AG09309 (cell line): ENCODE results near the gene SIL1.
"Not testable (repeated sequence)": the region's sequence is repeated elsewhere in the genome, so short reads cannot be mapped to it uniquely, and the experiment has no call there.

ENCODE experiments used
- DNase-seq: peaks from one replicate; pipeline ENCODE4 v3.0.0-alpha.2; 2010; ENCODE audit warnings: low read depth
- H3K4me3 ChIP-seq: 2 replicates; pipeline ENCODE4 v1.5.1; 2011; ENCODE audit warnings: mild to moderate bottlenecking, low read depth, low read length, moderate library complexity; ENCODE audit not compliant: control insufficient read depth
- CTCF ChIP-seq: IDR thresholded peaks from 2 replicates; pipeline ENCODE4 v1.5.1; 2011; ENCODE audit warnings: mild to moderate bottlenecking, low read depth, low read length, inconsistent platforms; ENCODE audit not compliant: insufficient read depth, control insufficient read depth; ENCODE audit errors: missing control alignments

SIL1 gene

GRCh38 chr5:139182528-139183296 is 15.5 kb downstream of the SIL1 start:
- no peak for DNase-seq
- H3K4me3 ChIP-seq: no peak overlapping the region
- no peak for TF ChIP-seq CTCF

GRCh38 chr5:139181835-139182452 is 16.2 kb downstream of the SIL1 start:
- TF ChIP-seq CTCF: no peak
- no peak for DNase-seq
- H3K4me3 ChIP-seq: no peak overlapping the region

DNA sequence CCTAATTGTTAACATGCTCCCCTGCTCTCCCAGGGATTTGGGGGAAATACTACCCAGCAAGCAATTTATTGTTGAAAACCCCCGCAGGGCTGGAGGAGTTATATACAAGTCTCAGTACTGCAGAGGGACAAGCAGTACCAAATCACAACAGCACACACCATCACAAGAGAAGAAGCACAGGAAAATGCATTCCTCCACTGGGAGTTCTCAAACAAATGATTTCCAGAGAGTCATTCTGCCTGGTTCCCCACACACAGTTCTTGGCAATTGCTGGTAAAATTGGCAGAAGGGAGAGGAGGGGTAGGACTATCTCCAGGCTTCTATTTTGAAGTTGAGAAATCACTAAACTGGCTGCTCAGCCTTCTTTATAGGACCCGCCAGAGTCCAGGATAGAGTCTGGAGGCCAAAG is 16.8 kb downstream of the SIL1 start:
- TF ChIP-seq CTCF: no peak
- H3K4me3 ChIP-seq: no peak overlapping the region
- DNase-seq: no peak

- no peak for TF ChIP-seq CTCF
- DNase-seq: no peak
- H3K4me3 ChIP-seq: no peak overlapping the region
These were observed 17.3 kb downstream of the SIL1 start for GRCh38 chr5:139180850-139181249.

DNA sequence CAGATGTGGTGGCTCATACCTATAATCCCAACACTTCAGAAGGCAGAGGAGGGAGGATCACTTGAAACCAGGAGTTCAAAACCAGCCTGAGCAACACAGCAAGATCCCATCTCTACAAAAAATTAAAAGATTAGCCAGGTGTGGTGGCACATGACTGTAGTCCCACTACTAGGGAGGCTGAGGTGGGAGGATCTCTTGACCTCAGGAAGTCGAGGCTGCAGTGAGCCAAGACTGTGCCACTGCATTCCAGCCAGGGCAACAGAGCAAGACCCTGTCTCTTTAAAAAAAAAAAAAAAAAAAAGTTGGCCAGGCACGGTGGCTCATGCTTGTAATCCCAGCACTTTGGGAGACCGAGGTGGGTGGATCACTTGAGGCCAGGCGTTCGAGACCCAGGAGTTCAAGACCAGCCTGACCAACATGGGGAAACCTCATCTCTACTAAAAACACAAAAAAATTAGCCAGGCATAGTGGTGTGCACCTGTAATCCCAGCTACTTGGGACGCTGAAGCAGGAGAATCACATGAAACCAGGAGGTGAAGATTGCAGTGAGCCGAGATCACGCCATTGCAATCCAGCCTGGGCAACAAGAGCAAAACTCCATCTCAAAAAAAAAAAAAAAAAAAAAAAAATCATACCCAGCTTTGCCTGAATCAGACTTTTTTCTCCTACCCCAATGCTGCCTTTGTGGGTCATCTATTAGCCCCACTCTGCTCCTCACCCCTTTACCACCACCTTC is 18.2 kb downstream of the SIL1 start:
- DNase-seq, H3K4me3 ChIP-seq: not testable (repeated sequence)

- no peak for DNase-seq
- no peak overlapping the region for H3K4me3 ChIP-seq
- no peak for TF ChIP-seq CTCF
These were observed 19.2 kb downstream of the SIL1 start for GRCh38 chr5:139178935-139179334.

GRCh38 chr5:139178589-139178917 is 19.6 kb downstream of the SIL1 start:
- no peak for DNase-seq
- no peak for TF ChIP-seq CTCF
- H3K4me3 ChIP-seq: no peak overlapping the region
